GM21717 (cell line): ENCODE results near the gene PTHLH.

Source experiments
- ATAC-seq: cut with Tn5 transposase; IDR thresholded peaks from one replicate; pipeline ENCODE4 v1.9.1; 2021; ENCODE audit warnings: mild to moderate bottlenecking, moderate library complexity; ENCODE audit not compliant: unreplicated experiment

The PTHLH gene

DNA sequence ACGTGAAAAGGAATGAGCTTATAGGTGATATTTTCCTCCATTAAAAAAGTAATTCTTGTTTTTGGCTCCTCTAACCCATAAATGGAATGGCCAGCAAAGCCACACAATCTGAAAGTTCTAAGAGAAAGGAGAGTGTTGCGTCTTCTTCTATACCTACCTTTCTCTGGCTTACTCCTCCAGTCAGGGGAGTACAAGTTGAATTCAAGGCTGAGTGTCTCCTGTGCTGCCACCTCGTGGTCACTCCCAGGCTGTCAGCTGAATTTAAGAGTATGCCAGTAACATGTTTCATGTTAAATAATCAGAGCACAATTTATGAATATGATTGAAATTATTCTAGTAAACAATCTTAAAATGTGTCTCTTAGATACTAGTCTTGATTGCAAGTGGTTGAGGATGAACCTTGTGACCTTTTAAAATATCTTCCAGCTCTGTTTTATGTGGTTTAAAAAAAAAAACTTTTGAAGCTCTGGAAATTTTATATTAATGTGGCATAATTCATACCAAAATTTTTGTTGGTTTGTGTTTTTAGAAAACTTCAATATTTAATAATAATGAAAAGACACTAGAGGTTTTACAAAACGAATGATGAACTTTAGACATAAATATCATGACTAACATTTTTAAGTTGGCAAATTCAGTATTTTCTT, 31.7 kb downstream of the PTHLH start:
- ATAC-seq: peak; percentile 80

DNA sequence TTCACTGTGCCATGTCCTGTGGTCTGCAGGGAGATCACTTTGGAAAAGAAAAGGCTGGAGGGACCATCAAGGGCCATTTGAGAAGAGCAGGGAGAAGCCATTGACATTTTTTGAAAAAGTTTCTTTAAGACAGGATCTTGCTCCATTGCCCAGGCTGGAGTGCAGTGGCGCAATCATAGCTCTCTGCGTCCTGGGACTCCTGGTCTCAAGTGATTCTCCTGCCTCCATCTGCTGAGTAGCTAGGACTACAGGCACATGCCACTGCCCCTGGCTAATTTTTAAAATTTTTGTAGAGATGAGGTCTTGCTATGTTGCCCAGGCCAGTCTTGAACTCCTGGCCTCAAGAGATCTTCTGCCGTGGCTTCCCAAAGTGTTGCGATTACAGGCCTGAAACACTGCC, 32.3 kb downstream of the PTHLH start:
- no peak for ATAC-seq

DNA sequence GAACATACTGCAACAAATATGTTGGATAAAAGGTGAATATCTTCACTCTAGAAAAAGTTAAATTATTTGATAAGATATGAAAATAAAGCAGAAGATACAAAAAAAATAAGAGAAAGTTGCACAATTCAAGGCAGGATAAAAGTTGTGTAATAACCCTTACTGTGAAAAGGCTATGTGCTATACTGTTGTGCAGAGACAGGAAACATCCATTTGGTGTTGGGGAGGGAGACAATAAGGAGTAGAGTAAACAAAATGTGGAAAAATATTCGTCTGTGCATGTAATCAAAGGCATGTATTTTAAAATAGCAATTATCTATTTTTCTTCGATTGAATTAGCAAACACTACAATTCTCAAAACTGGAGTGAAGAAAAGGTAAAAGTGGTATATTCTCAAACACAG, 34.8 kb downstream of the PTHLH start:
- ATAC-seq: no peak

DNA sequence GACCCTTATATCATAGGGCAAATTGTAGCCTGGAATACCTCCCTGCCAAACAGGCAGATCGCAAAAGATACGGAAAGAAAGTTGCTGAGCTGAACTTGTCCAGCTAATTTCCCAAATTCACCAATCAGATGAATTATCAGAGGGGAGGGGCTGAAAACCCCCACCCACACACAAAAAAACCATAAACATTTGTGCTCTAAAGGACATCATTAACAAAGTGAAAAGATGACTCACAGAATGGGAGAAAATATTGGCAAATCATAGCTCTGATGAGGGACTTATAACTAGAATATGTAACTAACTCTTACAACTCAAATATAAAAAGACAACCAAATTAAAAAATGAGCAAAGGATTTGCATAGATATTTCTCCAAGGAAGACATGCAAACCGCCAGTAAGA, 36.3 kb downstream of the PTHLH start:
- no peak for ATAC-seq

DNA sequence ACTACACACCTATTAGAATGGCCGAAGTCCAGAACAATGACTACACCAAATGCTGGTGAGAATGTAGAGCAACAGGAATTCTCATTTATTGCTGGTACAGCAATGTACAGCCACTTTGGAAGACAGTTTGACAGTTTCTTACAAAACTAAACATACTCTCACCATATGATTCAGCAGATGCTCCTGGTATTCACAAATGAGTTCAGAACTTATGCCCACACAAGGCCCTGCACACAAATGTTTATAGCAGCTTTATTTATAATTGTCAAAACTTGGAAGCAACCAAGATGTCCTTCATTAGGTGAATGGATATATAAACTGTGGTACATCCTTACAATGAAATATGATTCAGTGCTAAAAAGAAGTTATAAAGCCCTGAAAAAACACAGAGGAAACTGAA, 38.3 kb downstream of the PTHLH start:
- ATAC-seq: no peak

DNA sequence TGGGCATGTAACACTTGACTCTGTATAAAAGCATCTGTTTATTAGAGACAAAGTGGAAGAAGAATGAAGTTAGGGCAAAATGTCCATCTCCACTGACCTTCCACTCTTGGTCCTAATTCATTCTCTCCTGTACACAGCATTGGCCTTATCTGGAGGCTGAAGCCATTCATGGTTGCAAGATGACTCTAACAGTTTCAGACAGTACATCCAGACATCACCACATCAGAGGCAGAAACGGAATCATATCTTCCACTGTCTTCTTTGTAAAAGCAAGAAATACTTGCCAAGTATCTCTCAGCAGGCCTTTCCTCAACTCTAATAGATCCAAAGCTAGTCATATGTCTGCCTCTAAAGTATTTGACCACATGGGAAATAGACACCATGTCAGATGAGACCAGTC, 41.1 kb downstream of the PTHLH start:
- ATAC-seq: no peak

DNA sequence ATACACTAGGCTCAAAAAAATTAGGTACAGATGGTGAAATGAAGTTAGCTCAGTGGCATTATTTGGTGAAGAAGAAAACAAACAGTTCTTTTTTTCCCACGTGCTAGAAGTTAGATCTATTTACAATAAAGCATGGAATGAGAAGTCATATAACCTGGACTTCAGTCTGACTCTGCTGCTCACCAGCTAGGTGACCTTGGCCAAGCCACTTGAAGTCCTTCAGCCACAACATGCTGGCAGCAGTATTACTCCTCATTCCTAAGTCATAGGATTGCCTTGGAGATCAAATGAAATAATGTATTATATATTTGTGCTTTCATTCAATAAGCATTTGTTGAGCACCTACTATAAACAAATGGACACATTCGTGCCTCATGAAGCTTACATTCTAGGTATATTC, 45.2 kb downstream of the PTHLH start:
- no peak for ATAC-seq

DNA sequence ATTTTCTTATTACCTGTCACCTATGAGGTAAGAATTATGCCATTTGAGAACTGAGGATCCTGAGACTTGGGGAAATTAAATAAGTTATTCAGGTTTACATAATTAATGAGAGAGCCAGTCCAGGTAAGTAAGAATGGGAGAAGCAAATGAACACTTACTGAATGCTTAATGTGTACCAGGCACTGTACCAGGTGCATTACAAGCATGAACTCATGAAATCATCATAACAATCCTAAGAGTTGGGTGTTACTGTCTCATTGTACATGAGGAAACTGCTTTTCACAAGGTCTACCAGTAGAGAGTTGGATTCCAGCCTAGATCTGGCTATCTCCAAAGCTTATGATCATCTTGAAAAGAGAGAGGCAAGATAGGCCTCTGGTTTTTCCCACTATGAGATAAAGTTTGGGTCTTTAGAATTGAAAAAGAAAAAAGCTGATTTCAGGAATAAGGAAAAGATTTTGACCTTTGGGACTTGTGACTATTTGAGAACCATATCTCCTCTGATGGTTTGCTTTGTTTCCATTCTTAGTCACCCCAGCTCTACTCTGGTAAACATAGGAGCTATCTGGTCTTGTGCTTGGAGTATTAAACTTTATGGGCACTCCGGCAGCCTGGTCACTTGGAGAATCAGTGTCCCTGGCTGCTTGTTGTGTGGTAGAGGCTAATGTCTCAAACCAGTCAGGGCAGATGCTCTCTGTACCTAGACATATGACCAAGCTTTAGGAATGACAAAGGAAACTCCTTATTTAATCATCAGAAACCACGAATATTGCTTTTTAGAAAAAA, 48.0 kb downstream of the PTHLH start:
- ATAC-seq: no peak

DNA sequence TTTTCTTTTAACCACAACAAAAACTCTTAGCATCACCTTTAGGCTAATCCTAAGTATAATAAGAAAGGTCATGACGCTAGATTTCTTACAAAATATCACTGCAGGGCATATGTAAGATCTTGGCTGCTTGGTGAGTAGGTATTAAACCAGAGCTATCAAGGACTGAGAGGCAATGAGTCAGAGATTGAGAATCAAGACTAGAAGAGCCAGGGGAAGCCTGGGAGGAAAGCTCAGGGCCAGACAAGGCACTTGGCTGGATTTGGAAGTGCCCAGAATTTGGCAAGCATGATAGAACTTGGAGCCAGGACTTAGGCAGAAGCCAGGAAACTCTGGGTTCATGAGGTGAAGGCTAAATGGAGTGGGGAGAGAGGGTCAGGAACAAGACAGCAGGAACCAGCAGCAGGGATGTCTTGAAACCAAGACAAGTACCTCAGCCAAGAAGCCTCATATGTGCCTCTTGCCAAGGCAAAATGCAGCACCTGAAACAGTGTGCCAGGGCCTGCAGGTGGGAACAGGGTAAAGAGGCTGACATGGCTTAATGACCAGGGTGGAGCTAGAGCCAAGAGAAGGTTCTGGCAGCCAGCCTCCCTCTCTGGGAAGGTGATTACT, 49.9 kb downstream of the PTHLH start:
- ATAC-seq: no peak

DNA sequence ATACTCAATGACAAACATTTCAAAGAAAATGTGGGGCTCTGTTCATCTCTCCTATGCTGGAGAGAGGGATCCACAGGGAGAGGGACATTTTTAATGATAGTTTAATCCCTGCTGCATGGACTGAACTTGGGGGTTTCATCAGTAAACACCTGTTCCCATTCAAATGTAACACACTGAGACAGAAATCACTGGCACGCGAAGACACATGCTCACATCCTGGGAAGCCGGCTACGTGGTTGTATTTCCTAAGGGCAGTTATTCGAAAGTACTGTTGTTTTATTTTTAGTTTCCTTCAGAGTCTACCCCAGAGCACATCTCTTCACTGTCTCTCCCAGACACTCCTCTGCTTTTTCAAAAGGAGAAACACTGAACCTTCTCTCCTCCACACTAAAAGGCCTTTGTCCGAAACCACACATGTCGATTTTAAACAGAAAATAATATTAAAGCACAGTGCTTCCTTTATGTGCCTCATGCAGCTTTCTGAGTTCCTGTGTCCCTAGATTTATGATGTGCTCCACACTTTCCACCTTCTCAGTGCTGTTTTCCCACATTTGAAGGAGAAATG, 52.8 kb downstream of the PTHLH start:
- no peak for ATAC-seq

DNA sequence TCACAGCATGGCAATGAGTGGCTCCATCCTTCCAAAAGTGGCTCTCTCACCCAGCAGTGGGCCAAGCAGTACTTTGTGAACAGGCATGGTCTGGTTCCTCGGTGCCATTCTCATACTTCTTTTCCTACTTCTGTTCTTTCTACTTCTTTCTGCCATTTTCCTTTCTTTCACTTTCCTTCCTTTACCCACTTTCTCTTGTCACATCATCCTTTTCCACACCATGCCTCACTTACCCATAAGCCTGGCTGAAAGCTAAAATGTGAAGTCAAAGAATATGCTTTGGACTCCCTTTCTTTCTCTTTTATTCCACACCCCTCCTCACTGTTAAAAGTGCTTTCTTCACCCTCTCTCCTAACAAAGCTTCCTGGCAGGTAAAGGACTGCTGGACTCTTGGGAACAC, 57.0 kb downstream of the PTHLH start:
- no peak for ATAC-seq

DNA sequence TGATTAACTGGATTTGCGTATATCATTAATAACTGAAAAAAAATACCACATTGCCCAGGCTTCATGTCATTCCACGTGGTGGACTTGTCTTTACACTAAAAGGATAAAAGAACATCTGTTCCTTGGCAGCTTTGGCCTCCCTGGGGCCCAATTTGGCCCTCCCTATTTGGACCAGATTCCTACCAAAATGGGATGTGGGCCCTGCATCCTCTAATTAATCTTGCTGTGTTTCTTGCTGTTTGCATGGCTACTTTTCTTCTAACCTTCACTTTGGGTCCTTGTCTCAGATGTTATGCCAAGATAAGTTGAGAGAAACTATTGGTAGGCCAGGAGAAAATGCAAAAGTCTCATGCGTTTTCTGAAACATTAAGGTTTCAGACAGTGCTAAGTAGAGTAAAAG, 57.5 kb downstream of the PTHLH start:
- no peak for ATAC-seq

DNA sequence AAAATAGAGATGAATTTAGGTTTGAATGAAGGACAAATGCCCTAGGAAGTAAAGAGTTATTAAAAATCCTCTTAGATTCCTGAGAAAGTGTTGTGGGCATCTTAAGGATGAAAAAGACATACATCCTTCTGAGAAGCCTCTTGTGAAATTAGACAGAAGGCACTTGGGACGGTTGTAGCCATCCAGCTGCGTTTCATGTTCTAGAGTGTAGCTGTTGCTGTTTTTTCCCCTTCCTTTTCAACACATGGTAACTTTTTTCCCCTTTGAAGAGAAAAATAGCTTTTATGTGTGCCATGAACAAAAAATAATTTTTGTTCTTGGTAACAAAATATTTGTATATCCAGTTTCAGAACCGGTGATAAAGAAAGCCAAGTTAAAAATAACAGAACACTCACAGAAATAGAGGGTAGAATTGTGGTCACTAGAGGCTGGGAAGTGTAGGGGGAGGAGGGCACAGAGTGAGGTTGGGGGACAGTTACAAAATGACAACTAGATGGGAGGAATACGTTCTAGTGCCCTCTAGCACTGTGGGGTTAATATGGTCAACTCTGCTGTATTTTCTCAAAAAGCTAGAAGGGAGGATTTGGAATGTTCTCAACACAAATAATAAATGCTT, 58.4 kb downstream of the PTHLH start:
- ATAC-seq: no peak

DNA sequence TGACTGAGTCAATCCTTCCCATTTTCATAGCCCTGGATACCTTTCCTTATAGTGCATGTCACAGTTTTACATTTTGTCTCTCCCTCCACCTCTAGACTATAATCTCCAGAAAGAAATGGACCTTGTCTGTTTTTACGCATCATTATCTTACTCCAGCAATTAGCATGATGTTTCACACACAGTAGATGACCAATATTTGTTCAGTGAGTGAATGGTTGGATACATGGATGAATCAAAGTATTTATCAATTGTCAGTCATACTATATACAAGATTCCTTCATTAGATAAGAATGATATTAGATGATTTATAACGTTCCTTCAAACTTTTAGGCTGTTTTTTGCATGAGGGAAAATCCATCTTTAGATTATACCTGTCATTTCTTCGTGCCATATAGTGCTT, 61.1 kb downstream of the PTHLH start:
- no peak for ATAC-seq
